ENCODE measurements around the gene MTARC2.

DNA sequence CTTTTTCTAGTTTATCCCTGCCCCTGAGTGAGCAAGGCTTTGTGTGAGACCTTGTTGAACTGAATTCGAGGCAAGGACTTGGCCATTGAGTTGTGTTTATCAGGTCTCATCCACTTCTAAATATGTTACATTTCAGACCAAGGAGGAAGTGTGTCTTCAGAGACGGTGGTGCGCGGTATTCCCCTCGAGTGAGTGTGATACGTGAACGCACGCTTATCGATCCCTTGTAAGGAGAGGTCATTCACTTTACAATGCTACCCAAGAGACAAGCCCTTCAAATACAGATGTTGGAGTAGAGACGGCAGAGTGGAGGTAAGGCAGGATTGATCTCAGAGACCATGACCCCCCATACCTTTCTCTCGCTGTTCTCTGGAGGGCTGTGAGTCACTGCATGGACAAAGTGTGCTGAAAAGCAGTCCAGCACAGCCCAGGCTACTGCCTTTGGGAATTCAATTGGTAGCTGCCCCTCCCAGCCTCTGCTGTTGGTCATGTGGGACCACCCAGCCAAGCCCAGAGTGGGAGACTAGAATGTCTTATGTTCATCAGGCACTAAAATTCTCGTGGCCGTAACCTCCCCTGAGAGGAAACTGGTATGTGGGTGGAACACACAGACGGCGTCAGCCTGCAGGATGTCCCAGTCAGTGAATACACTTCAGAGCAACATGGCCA lies 22.3 kb downstream of the MTARC2 start:
- TF ChIP-seq POLR2A (IDR thresholded peaks at IDR 0.05; ENCODE audit: low read length) (no peak), RCOR1 (IDR thresholded peaks at IDR 0.05; ENCODE audit: low read depth, low read length) (no peak), CEBPB (IDR thresholded peaks at IDR 0.05) (no peak), RAD21 (conservative IDR thresholded peaks at IDR 0.05 in 1 of 2, IDR thresholded peaks at IDR 0.05 in 1 of 2) (no peak), EP300 (IDR thresholded peaks at IDR 0.05) (no peak), MAFK (IDR thresholded peaks at IDR 0.05; ENCODE audit: partially characterized antibody) (no peak)
- TF ChIP-seq, protein P1, sequence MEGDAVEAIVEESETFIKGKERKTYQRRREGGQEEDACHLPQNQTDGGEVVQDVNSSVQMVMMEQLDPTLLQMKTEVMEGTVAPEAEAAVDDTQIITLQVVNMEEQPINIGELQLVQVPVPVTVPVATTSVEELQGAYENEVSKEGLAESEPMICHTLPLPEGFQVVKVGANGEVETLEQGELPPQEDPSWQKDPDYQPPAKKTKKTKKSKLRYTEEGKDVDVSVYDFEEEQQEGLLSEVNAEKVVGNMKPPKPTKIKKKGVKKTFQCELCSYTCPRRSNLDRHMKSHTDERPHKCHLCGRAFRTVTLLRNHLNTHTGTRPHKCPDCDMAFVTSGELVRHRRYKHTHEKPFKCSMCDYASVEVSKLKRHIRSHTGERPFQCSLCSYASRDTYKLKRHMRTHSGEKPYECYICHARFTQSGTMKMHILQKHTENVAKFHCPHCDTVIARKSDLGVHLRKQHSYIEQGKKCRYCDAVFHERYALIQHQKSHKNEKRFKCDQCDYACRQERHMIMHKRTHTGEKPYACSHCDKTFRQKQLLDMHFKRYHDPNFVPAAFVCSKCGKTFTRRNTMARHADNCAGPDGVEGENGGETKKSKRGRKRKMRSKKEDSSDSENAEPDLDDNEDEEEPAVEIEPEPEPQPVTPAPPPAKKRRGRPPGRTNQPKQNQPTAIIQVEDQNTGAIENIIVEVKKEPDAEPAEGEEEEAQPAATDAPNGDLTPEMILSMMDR (IDR thresholded peaks at IDR 0.05): no peak
